Measurements from ENCODE around the gene TTLL4. TPM values are rescaled to one million over a fixed set of nuclear protein-coding genes. Genes with fewer than 3 reads are reported as not detected.

TTLL4 gene
- polyA plus RNA-seq, 2 of the 4 experiments (the other 2 are of a cell fraction) = 25.0 to 26.2 TPM

DNA sequence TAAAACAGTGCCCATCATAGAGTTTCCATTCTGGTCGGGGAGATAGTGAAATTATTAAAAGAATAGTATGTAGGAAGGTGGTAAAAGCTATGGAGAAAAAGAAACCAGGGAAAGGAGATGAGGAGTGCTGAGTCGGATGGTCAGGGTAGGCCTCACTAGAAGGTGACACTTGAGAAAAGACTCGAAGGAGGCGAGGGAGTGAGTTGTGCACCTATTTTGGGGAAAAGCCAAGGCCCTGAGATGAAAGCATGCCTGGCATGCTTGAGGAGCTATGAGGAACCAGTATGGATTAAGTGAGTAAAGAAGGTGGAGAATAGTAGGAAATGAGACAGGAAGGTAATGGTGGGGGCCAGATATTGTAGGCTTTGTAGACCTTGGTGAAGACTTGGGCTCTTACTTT is 7.3 kb upstream of the TTLL4 start:
- Histone ChIP-seq H3K4me1 (no peaks in the 10 kb centered on the region), H3K27ac (no peak overlapping the region), H3K9me3 (no peaks in the 10 kb centered on the region), H3K4me3 (no peak overlapping the region), H3K4me2 (no peak overlapping the region)
- TF ChIP-seq, protein P1, sequence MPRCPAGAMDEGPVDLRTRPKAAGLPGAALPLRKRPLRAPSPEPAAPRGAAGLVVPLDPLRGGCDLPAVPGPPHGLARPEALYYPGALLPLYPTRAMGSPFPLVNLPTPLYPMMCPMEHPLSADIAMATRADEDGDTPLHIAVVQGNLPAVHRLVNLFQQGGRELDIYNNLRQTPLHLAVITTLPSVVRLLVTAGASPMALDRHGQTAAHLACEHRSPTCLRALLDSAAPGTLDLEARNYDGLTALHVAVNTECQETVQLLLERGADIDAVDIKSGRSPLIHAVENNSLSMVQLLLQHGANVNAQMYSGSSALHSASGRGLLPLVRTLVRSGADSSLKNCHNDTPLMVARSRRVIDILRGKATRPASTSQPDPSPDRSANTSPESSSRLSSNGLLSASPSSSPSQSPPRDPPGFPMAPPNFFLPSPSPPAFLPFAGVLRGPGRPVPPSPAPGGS (IDR thresholded peaks at IDR 0.05) = no peak
- TF ChIP-seq RAD21 (conservative IDR thresholded peaks at IDR 0.05 in 1 of 2, IDR thresholded peaks at IDR 0.05 in 1 of 2) (no peak), POLR2AphosphoS2 (conservative IDR thresholded peaks at IDR 0.05; ENCODE audit: low read length) (no peak)
- POLR2A ChIA-PET = no interaction called here
- CTCF ChIA-PET = interaction anchor here (1.1 to 2.6 kb wide), 5 partner anchors 16 to 299 kb away, joined by 3 to 11 read pairs (median 4); no protein-coding TSS in a partner anchor
- 68% methylated on average over 4 of the region's 4 CpGs for WGBS (ENCODE audit: missing lambda C conversion rate)
- no peak for FAIRE-seq
- no peak for ATAC-seq
- DNase-seq (ENCODE audit: low read depth in 1 of 2, low spot score in 1 of 2) = no peak

DNA sequence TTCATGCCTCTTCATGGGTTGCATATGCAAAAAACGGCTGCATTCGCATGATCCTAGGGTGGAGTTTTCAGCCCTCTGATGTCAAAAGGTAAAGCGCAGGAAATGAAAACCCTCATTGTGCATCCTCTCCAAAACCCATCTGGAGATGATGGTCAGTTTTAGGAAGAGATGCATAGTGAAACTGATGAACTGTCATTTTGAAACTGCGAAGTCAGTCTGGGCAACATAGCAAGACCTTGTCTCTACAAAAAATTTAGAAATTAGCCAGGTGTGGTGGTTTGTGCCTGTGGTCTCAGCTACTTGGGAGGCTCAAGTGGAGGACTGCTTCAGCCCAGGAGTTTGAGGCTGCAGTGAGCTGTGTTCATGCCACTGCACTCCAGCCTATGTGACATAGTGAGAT is 2.5 kb upstream of the TTLL4 start:
- H3K4me2 ChIP-seq = no peak overlapping the region
- CTCF ChIA-PET = interaction anchor here (1.2 to 5.2 kb wide), 5 partner anchors 10 to 288 kb away, joined by 3 to 54 read pairs (median 4); no protein-coding TSS in a partner anchor
- H3K4me3 ChIP-seq = no peak overlapping the region
- no peak overlapping the region for H3K27ac ChIP-seq
- ATAC-seq = no peak
- no peak for FAIRE-seq
- H3K9me3 ChIP-seq = no peaks in the 10 kb centered on the region
- POLR2A ChIA-PET = no interaction called here
- 87% methylated on average over 4 of the region's 4 CpGs for WGBS (ENCODE audit: missing lambda C conversion rate)
- TF ChIP-seq MYC (IDR thresholded peaks at IDR 0.05; ENCODE audit: borderline replicate concordance, low read length) (no peak), NPAS2 (CRISPR knock-in tag; IDR thresholded peaks at IDR 0.05; ENCODE audit: borderline replicate concordance) (no peak), ZNF302 (CRISPR knock-in tag; IDR thresholded peaks at IDR 0.05) (no peak), ZC3H11A (IDR thresholded peaks at IDR 0.05) (no peak), EP300 (IDR thresholded peaks at IDR 0.05) (no peak)
- H3K4me1 ChIP-seq = peaks cover 10% of the 10 kb centered on the region; the same call in 2 of the 3 replicates
- no peak for DNase-seq (ENCODE audit: low read depth in 1 of 2, low spot score in 1 of 2)

DNA sequence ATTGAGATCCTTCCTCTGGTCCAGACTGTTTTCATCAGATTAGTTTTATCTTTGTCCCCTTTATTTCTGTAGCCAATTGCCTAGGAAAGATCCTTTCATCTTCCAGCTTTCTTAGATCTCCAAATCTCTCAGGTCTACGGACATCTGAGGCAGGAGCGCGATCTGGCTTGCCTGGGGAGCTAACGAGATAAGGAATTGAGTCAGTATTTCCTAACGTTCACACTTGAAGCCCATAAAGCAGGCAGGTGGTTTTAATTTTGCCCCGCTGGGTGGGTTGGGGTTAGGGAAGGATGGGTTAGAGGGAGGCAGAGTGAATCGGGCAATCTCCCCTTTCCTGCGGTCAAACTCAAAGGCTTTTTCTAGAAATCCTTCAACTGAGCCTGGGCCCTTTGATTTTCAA is 727 bp upstream of the TTLL4 start:
- Histone ChIP-seq H3K4me2 (no peak overlapping the region; the same call in 2 of the 3 replicates), H3K4me1 (peaks cover 10% of the 10 kb centered on the region; the same call in 2 of the 3 replicates), H3K27ac (no peak overlapping the region), H3K9me3 (no peaks in the 10 kb centered on the region), H3K4me3 (no peak overlapping the region)
- WGBS (ENCODE audit: missing lambda C conversion rate) = 81% methylated on average over 8 of the region's 8 CpGs
- TF ChIP-seq TP53 (CRISPR knock-in tag; IDR thresholded peaks at IDR 0.05) = no peak
- TF ChIP-seq JUNB (IDR thresholded peaks at IDR 0.05) = no peak
- no peak for FAIRE-seq
- ATAC-seq = no peak
- POLR2A ChIA-PET = interaction anchor here (0.6 to 1.6 kb wide), 6 partner anchors 17 to 200 kb away, joined by 3 to 6 read pairs (median 4); partner anchors contain the start of gene PLCD4
- no peak for DNase-seq (ENCODE audit: low read depth in 1 of 2, low spot score in 1 of 2)
- CTCF ChIA-PET = interaction anchor here (0.6 to 5.2 kb wide), 29 partner anchors 8 to 270 kb away, joined by 3 to 54 read pairs (median 5); partner anchors contain the start of genes BCS1L, RNF25, STK36 and ZNF142

DNA sequence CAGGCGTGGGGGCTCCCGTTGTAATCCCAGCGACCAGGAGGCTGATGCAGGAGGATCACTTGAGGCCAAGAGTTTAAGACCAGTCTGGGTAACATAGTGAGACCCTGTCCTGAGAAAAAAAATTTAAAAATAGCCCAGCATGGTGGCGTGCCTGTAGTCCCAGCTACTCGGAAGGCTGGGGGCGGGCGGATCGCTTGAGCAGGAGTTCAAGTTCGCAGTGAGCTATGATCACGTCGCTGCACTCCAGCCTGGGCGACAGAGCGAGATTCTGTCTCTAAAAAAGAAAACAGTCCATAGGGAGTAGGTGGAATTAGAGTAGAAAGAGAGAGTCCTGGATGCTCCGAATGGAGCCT is 325 bp upstream of the TTLL4 start:
- no peak overlapping the region; the same call in 2 of the 3 replicates for H3K4me3 ChIP-seq
- FAIRE-seq (no peak), DNase-seq (ENCODE audit: low read depth in 1 of 2, low spot score in 1 of 2) (no peak), ATAC-seq (peak; percentile 3 to 7; a peak in 4 of 6 replicates)
- TF ChIP-seq ZNF302 (CRISPR knock-in tag; IDR thresholded peaks at IDR 0.05) (no peak), CEBPB (IDR thresholded peaks at IDR 0.05) (no peak), TP53 (CRISPR knock-in tag; IDR thresholded peaks at IDR 0.05) (no peak), RNF2 (IDR thresholded peaks at IDR 0.05; ENCODE audit: borderline replicate concordance, low read depth) (no peak), KDM1A (IDR thresholded peaks at IDR 0.05; ENCODE audit: low read depth) (no peak), JUNB (IDR thresholded peaks at IDR 0.05) (no peak), NR3C1 (IDR thresholded peaks at IDR 0.05) (no peak), ZC3H11A (IDR thresholded peaks at IDR 0.05) (no peak)
- TF ChIP-seq, protein P2, sequence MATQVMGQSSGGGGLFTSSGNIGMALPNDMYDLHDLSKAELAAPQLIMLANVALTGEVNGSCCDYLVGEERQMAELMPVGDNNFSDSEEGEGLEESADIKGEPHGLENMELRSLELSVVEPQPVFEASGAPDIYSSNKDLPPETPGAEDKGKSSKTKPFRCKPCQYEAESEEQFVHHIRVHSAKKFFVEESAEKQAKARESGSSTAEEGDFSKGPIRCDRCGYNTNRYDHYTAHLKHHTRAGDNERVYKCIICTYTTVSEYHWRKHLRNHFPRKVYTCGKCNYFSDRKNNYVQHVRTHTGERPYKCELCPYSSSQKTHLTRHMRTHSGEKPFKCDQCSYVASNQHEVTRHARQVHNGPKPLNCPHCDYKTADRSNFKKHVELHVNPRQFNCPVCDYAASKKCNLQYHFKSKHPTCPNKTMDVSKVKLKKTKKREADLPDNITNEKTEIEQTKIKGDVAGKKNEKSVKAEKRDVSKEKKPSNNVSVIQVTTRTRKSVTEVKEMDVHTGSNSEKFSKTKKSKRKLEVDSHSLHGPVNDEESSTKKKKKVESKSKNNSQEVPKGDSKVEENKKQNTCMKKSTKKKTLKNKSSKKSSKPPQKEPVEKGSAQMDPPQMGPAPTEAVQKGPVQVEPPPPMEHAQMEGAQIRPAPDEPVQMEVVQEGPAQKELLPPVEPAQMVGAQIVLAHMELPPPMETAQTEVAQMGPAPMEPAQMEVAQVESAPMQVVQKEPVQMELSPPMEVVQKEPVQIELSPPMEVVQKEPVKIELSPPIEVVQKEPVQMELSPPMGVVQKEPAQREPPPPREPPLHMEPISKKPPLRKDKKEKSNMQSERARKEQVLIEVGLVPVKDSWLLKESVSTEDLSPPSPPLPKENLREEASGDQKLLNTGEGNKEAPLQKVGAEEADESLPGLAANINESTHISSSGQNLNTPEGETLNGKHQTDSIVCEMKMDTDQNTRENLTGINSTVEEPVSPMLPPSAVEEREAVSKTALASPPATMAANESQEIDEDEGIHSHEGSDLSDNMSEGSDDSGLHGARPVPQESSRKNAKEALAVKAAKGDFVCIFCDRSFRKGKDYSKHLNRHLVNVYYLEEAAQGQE (IDR thresholded peaks at IDR 0.05) = no peak
- TF ChIP-seq, protein P3, sequence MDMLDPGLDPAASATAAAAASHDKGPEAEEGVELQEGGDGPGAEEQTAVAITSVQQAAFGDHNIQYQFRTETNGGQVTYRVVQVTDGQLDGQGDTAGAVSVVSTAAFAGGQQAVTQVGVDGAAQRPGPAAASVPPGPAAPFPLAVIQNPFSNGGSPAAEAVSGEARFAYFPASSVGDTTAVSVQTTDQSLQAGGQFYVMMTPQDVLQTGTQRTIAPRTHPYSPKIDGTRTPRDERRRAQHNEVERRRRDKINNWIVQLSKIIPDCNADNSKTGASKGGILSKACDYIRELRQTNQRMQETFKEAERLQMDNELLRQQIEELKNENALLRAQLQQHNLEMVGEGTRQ (IDR thresholded peaks at IDR 0.05) = no peak
- TF ChIP-seq, protein P1 (IDR thresholded peaks at IDR 0.05) = no peak
- TF ChIP-seq, protein P4, sequence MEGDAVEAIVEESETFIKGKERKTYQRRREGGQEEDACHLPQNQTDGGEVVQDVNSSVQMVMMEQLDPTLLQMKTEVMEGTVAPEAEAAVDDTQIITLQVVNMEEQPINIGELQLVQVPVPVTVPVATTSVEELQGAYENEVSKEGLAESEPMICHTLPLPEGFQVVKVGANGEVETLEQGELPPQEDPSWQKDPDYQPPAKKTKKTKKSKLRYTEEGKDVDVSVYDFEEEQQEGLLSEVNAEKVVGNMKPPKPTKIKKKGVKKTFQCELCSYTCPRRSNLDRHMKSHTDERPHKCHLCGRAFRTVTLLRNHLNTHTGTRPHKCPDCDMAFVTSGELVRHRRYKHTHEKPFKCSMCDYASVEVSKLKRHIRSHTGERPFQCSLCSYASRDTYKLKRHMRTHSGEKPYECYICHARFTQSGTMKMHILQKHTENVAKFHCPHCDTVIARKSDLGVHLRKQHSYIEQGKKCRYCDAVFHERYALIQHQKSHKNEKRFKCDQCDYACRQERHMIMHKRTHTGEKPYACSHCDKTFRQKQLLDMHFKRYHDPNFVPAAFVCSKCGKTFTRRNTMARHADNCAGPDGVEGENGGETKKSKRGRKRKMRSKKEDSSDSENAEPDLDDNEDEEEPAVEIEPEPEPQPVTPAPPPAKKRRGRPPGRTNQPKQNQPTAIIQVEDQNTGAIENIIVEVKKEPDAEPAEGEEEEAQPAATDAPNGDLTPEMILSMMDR (IDR thresholded peaks at IDR 0.05) = no peak
- H3K9me3 ChIP-seq = no peaks in the 10 kb centered on the region
- POLR2A ChIA-PET = interaction anchor here (0.6 to 1.6 kb wide), 7 partner anchors 17 to 199 kb away, joined by 3 to 6 read pairs (median 3); partner anchors contain the start of gene PLCD4
- CTCF ChIA-PET = interaction anchor here (0.6 to 5.2 kb wide), 30 partner anchors 8 to 270 kb away, joined by 3 to 54 read pairs (median 4); partner anchors contain the start of genes BCS1L, RNF25, STK36 and ZNF142
- H3K4me1 ChIP-seq = peaks cover 10% of the 10 kb centered on the region; the same call in 2 of the 3 replicates
- 70% methylated on average over 14 of the region's 14 CpGs for WGBS (ENCODE audit: missing lambda C conversion rate)
- peak overlapping the region; percentile 47 for H3K4me2 ChIP-seq
- no peak overlapping the region for H3K27ac ChIP-seq
